Smooth muscle cell (in vitro differentiated cells): ENCODE results near the gene TMEM106B. TPM values are rescaled to one million over a fixed set of nuclear protein-coding genes. Genes with fewer than 3 reads are reported as not detected.
"Not testable (repeated sequence)": the region's sequence is repeated elsewhere in the genome, so short reads cannot be mapped to it uniquely, and the experiment has no call there.

ENCODE experiments used
- DNase-seq: peaks from one replicate; lab custom pipeline; 2025; ENCODE audit not compliant: unreplicated experiment; lab: John Stamatoyannopoulos, UW
- H2AFZ ChIP-seq: fragments of 200-600 bp; sonication (generic); 2 replicates; pipeline ENCODE4 v1.6.0; 2016; ENCODE audit warnings: antibody characterized with exemption, low read depth, mild to moderate bottlenecking
- H3F3A ChIP-seq: fragments of 200-600 bp; sonication (generic); 2 replicates; pipeline ENCODE4 v1.6.0; 2017; ENCODE audit warnings: antibody characterized with exemption, low read depth
- H3K27ac ChIP-seq: fragments of 200-600 bp; sonication (generic); 2 replicates; pipeline ENCODE4 v1.5.1; 2016; ENCODE audit warnings: low read depth, mild to moderate bottlenecking
- H3K27me3 ChIP-seq: fragments of 200-600 bp; sonication (generic); 2 replicates; pipeline ENCODE4 v1.6.1; 2016; ENCODE audit warnings: low read depth, mild to moderate bottlenecking
- H3K36me3 ChIP-seq: fragments of 200-600 bp; sonication (generic); 2 replicates; pipeline ENCODE4 v1.5.1; 2016; ENCODE audit warnings: low read depth
- H3K4me1 ChIP-seq: fragments of 200-600 bp; sonication (generic); 2 replicates; pipeline ENCODE4 v1.5.1; 2016; ENCODE audit warnings: low read depth
- H3K4me2 ChIP-seq: fragments of 200-600 bp; sonication (generic); 2 replicates; pipeline ENCODE4 v1.6.0; 2016; ENCODE audit warnings: mild to moderate bottlenecking
- H3K4me3 ChIP-seq: fragments of 200-600 bp; sonication (generic); 2 replicates; pipeline ENCODE4 v1.5.1; 2016; ENCODE audit warnings: mild to moderate bottlenecking
- H3K79me2 ChIP-seq: fragments of 200-600 bp; sonication (generic); 2 replicates; pipeline ENCODE4 v1.6.0; 2016; ENCODE audit warnings: low read depth, mild to moderate bottlenecking
- H3K9ac ChIP-seq: fragments of 200-600 bp; sonication (generic); 2 replicates; pipeline ENCODE4 v1.6.0; 2016; ENCODE audit warnings: low read depth
- H3K9me3 ChIP-seq: fragments of 200-600 bp; sonication (generic); replicated peaks from 2 replicates; pipeline ENCODE4 v1.5.1; 2016; ENCODE audit warnings: low read depth
- H4K20me1 ChIP-seq: fragments of 200-600 bp; sonication (generic); 2 replicates; pipeline ENCODE4 v1.6.0; 2016; ENCODE audit warnings: low read depth
- WGBS: methylation state at CpG from one replicate; pipeline ENCODE4 v1.1.7; 2016; ENCODE audit warnings: low lambda C conversion rate; 5-methylcytosine and 5-hydroxymethylcytosine counted together
- polyA plus RNA-seq: library from polyadenylated mRNA; unstranded; fragments of >200 nt; fragmentation: Nextera tagmentation; extraction: Ambion mirVana; gene quantifications from 2 replicates; pipeline ENCODE4 v1.2.1, GENCODE V29; 2016
- total RNA-seq: library from RNA; depleted of rRNA; stranded (reverse); fragments of >200 nt; gene quantifications from 2 replicates; pipeline ENCODE4 v1.2.3, GENCODE V29; 2014
- TF ChIP-seq, protein P1 (sequence below): fragments of 200-600 bp; sonication (generic); IDR thresholded peaks from 2 replicates; pipeline ENCODE4 v1.5.1; 2017; ENCODE audit warnings: borderline replicate concordance, mild to moderate bottlenecking, antibody characterized with exemption; ENCODE audit not compliant: insufficient read depth, poor library complexity, severe bottlenecking

The TMEM106B gene
- total and polyA plus RNA-seq, 2 experiments from 2014 or later, result 27.9 to 132 TPM

DNA sequence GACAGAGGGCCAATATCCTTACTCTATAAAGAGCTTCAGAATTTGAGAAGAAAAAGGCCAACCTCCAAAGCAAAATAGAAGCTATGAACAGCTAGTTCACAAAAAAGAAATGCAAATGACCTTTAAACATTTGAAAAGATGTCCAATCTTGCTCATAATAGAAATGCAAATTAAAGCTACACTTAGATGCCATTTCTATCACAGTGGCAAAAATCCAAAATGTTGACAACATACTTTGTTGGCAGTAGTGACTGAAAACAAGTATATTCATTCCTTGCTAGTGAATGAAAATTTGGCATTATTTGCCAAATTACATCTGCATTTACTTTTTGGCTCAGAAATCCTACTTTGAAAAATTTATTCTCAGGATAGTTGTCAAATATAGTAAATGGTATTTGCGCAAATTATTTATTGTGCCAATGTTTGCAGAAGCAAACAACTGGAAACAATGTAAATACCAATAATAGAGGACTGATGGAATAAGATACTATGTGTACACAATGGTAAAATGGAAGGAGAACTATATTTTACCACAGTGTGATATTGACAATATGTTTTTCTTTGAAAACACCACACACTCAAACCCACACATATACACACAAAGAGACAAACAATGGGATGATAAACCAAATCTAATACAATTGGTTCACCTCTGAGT, 9.4 kb downstream of the TMEM106B start:
- Histone ChIP-seq H3K9ac (no peak overlapping the region), H3K36me3 (peaks cover 12% of the 10 kb centered on the region)

GRCh38 chr7:12221414-12221813, 10.3 kb downstream of the TMEM106B start:
- no peaks in the 10 kb centered on the region for H4K20me1 ChIP-seq
- H3K4me3 ChIP-seq, result no peak overlapping the region
- DNase-seq, result no peak
- no peak overlapping the region for H3K9ac ChIP-seq
- H2AFZ ChIP-seq, result no peak overlapping the region
- no peaks in the 10 kb centered on the region for H3K4me1 ChIP-seq
- no peaks in the 10 kb centered on the region for H3F3A ChIP-seq
- no peak overlapping the region for H3K4me2 ChIP-seq
- H3K36me3 ChIP-seq, result peaks cover 14% of the 10 kb centered on the region
- H3K27ac ChIP-seq, result no peak overlapping the region
- peaks cover 4% of the 10 kb centered on the region for H3K79me2 ChIP-seq
- TF ChIP-seq, protein P1, sequence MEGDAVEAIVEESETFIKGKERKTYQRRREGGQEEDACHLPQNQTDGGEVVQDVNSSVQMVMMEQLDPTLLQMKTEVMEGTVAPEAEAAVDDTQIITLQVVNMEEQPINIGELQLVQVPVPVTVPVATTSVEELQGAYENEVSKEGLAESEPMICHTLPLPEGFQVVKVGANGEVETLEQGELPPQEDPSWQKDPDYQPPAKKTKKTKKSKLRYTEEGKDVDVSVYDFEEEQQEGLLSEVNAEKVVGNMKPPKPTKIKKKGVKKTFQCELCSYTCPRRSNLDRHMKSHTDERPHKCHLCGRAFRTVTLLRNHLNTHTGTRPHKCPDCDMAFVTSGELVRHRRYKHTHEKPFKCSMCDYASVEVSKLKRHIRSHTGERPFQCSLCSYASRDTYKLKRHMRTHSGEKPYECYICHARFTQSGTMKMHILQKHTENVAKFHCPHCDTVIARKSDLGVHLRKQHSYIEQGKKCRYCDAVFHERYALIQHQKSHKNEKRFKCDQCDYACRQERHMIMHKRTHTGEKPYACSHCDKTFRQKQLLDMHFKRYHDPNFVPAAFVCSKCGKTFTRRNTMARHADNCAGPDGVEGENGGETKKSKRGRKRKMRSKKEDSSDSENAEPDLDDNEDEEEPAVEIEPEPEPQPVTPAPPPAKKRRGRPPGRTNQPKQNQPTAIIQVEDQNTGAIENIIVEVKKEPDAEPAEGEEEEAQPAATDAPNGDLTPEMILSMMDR, result no peak
- no peaks in the 10 kb centered on the region for H3K9me3 ChIP-seq
- H3K27me3 ChIP-seq, result no peaks in the 10 kb centered on the region

More for the DNA sequence above, 9.4 kb downstream of the TMEM106B start:
- no peak overlapping the region for H3K27ac ChIP-seq
- H4K20me1 ChIP-seq, result no peaks in the 10 kb centered on the region
- H3K9me3 ChIP-seq, result no peaks in the 10 kb centered on the region
- no peaks in the 10 kb centered on the region for H3K27me3 ChIP-seq
- no peak overlapping the region for H3K4me3 ChIP-seq
- H3F3A ChIP-seq, result no peaks in the 10 kb centered on the region
- H3K79me2 ChIP-seq, result peaks cover 4% of the 10 kb centered on the region
- H3K4me2 ChIP-seq, result no peak overlapping the region
- TF ChIP-seq, protein P1, result no peak
- no peaks in the 10 kb centered on the region for H3K4me1 ChIP-seq
- no peak for DNase-seq
- WGBS, result 95% methylated on average over 1 of the region's 1 CpG
- no peak overlapping the region for H2AFZ ChIP-seq

GRCh38 chr7:12222889-12223579, 11.9 kb downstream of the TMEM106B start:
- no peaks in the 10 kb centered on the region for H3K27me3 ChIP-seq
- DNase-seq, result no peak
- H3F3A ChIP-seq, result no peaks in the 10 kb centered on the region
- WGBS, result 53% methylated on average over 1 of the region's 1 CpG
- no peaks in the 10 kb centered on the region for H3K4me1 ChIP-seq
- H2AFZ ChIP-seq, result no peak overlapping the region
- no peaks in the 10 kb centered on the region for H3K9me3 ChIP-seq
- H3K36me3 ChIP-seq, result peaks cover 15% of the 10 kb centered on the region
- no peak overlapping the region for H3K9ac ChIP-seq
- peaks cover 12% of the 10 kb centered on the region for H3K79me2 ChIP-seq
- TF ChIP-seq, protein P1, result no peak
- no peaks in the 10 kb centered on the region for H4K20me1 ChIP-seq
- H3K27ac ChIP-seq, result no peak overlapping the region
- no peak overlapping the region for H3K4me3 ChIP-seq
- no peak overlapping the region for H3K4me2 ChIP-seq

DNA sequence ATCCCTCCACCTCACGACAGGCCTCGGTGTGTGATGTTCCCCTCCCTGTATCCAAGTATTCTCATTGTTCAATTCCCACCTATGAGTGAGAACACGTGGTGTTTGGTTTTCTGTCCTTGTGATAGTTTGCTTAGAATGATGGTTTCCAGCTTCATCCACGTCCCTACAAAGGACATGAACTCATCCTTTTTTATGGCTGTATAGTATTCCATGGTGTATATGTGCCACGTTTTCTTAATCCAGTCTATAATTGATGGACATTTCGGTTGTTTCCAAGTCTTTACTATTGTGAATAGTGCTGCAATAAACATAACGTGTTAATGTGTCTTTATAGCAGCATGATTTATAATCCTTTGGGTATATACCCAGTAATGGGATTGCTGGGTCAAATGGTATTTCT, 13.9 kb downstream of the TMEM106B start:
- H2AFZ ChIP-seq, H3K9ac ChIP-seq, DNase-seq, H3K27ac ChIP-seq, H3F3A ChIP-seq, H3K4me1 ChIP-seq, H4K20me1 ChIP-seq, H3K27me3 ChIP-seq, H3K4me2 ChIP-seq, H3K9me3 ChIP-seq, H3K4me3 ChIP-seq: not testable (repeated sequence)
- Histone ChIP-seq H3K79me2 (peaks cover 13% of the 10 kb centered on the region), H3K36me3 (peaks cover 19% of the 10 kb centered on the region)
- 80% methylated on average over 7 of the region's 7 CpGs for WGBS
